T-helper 1 cell treated with Interleukin-12 subunit alpha and Interleukin-12 subunit beta and Interleukin-4 antibody, amounts not matched to agents 30 μg/mL and 1 μg/mL, for 36 hours (primary cell): Measurements from ENCODE around the gene IL4.

ENCODE experiments used
- H3K27ac Mint-ChIP-seq: one replicate; pipeline ENCODE4 v1.8.0; 2021; ENCODE audit warnings: mild to moderate bottlenecking, mixed read lengths
- H3K27me3 Mint-ChIP-seq: one replicate; pipeline ENCODE4 v1.8.0; 2021; ENCODE audit warnings: low read depth, mixed read lengths
- H3K36me3 Mint-ChIP-seq: one replicate; pipeline ENCODE4 v1.8.0; 2021; ENCODE audit warnings: low read depth, mixed read lengths
- H3K4me1 Mint-ChIP-seq: one replicate; pipeline ENCODE4 v1.8.0; 2021; ENCODE audit warnings: low read depth, mixed read lengths
- H3K4me3 Mint-ChIP-seq: one replicate; pipeline ENCODE4 v1.8.0; 2021; ENCODE audit warnings: mild to moderate bottlenecking, moderate library complexity, mixed read lengths
- H3K9me3 Mint-ChIP-seq: one replicate; pipeline ENCODE4 v1.8.0; 2021; ENCODE audit warnings: mixed read lengths

The IL4 gene

DNA sequence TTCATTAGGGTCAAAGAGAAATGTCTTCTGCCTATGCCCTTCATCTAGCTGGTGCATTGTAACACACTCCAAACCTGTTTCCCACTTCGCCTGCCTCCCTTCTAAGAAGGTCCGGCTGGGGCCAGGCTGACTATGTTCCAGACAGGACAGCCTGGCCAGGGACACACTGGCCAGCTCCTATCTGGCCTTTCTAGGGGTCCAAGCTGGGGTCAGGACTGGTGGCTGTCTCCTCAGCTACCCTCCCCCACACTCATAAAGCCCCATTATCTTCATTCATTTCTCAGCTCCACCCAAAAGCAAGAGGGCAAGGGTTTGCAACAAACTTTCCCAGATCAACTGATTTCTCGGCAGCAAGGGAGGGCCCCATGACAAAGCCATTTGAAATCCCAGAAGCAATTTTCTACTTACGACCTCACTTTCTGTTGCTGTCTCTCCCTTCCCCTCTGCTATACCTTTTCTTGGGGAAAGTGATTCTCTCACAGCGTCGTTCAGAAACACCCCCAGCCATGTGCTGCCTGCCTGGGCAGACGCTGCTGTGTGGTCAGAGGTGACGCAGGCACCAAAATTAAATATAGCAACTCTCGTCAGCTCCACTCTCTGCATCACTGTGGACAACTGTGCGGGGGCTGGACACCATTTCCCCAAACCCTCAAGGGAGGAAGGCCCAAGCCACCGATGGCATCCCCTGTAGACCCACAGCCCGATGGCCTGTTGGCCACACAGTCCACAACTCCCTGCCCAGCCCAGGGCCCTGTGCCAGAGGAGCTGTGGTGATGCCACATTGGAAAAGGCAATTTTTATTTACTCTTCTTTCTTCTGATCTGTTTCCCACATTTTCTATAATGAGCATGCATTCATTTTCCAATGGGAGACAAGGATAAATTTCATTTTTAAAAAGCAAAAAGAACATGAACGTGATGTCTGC lies 9.8 kb upstream of the IL4 start:
- peak overlapping the region; percentile 93 for H3K27ac Mint-ChIP-seq
- peaks cover 1% of the 10 kb centered on the region for H3K36me3 Mint-ChIP-seq
- peaks cover 54% of the 10 kb centered on the region for H3K4me1 Mint-ChIP-seq
- no peaks in the 10 kb centered on the region for H3K9me3 Mint-ChIP-seq
- H3K27me3 Mint-ChIP-seq = no peaks in the 10 kb centered on the region
- no peak overlapping the region for H3K4me3 Mint-ChIP-seq

DNA sequence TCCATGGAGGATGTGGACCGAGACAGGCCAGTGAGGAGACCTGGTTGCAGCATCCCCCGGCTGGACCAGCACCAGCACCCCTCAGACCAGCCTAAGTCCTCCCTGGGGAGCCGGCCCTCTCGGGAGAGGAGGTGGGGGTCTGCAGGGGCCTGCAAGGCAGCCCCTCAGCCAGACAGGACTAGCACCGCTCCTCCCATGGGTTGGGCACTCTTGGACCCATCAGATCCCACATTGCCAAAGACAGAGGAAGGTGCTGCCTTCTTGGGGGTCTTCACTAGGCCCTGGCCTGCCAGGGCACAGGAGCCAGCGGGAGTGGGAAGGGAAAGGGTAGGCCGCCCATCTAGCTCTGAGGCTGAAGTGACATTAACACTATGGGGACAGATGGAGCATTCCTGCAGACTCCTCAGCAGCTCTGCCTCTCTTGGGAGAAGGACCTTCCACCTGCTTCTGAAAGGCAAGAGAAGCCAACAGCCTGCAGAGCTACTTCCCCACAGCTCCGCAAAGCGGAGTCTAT lies 9.0 kb upstream of the IL4 start:
- Mint-ChIP-seq H3K27ac (peak overlapping the region; percentile 93), H3K27me3 (no peaks in the 10 kb centered on the region), H3K9me3 (no peaks in the 10 kb centered on the region), H3K36me3 (peaks cover 1% of the 10 kb centered on the region), H3K4me3 (no peak overlapping the region), H3K4me1 (peaks cover 52% of the 10 kb centered on the region)

DNA sequence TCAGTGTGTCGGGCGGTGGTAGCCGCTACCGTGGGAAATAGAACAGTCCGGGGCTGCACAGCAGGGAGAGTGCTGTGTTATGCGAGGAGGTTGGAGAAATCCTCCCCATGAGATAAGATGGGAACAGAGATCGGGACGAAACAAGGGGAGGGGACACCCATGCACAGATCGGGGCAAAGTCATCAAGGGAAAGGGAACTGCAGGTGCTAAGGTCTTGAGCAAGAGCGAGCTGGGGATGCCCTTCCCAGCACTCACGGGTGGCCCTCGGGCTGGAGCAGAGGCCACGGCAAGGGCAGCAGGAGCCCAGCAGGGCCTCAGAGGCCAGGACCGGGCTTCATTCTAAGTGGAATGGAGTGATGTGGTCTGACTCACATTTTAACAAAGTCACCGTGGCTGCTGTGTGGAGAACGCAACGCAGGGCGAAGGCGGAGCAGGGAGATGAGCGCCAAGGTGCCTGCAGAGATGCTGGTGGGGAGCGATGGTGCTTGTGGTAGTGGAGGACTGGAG lies 8.2 kb upstream of the IL4 start:
- Mint-ChIP-seq H3K4me1 (peaks cover 46% of the 10 kb centered on the region), H3K4me3 (no peak overlapping the region), H3K9me3 (no peaks in the 10 kb centered on the region)

DNA sequence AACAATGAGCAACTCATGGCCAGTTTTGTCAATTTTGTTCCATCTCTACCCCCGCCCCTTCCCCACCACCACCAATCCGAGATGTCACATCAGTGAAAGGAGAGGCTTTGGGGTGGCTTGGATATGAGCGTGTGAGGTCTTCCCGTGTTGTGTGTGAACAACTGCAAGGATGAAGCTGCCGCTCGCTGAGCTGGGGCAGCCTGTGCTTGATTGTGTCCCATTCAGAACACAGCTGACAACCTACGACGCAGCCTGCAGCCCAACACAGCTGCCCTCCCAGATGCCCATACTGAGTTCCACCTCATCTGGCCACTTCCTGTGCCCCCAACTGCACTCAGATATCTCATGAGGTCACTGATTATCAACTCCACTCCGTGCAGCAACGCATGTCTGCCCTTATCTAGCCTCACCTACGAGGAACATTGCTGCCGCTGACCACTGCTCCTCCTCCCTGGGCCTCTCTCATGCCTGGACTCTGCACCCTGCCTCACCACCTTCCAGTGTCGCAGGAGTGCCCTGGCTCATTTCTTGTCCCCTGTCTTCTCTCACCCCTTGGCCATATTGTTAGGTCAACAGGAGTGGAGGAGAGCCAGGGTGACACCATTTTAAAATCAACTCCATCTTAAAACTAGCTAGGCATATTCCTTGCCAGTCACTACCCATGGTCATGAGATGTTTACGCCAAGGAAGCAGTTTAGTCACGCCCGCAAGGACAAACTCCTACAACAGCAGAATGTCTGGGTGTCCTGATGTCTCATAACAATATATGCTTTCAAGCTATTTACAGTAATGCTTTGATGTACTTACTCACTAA lies 7.3 kb upstream of the IL4 start:
- Mint-ChIP-seq H3K4me1 (peaks cover 39% of the 10 kb centered on the region), H3K9me3 (peaks cover 5% of the 10 kb centered on the region), H3K36me3 (peaks cover 3% of the 10 kb centered on the region), H3K27me3 (no peaks in the 10 kb centered on the region), H3K4me3 (no peak overlapping the region), H3K27ac (no peak overlapping the region)

More for the DNA sequence above, 8.2 kb upstream of the IL4 start:
- no peaks in the 10 kb centered on the region for H3K27me3 Mint-ChIP-seq
- peaks cover 1% of the 10 kb centered on the region for H3K36me3 Mint-ChIP-seq
- peak overlapping the region; percentile 15 for H3K27ac Mint-ChIP-seq

DNA sequence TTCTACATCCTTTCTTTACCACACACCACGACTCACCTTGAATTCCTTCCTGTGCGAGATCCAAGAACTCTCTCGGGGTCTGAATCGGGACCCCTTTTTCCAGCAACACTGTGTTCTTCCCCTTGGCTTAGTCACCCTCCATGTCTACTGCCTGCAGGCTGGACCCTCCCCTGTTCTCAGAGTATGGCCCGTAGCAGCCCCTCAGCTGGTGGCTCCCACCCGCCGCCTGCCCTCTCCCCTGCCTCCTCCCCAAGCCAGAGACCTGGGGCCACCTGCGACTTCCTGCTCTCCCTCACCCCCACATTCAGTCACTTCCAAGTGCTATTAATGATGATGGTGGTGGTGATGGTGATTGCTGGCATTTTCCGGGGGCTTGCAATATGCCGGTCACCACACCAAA lies 6.5 kb upstream of the IL4 start:
- Mint-ChIP-seq H3K4me3 (no peak overlapping the region), H3K27me3 (no peaks in the 10 kb centered on the region), H3K36me3 (peaks cover 3% of the 10 kb centered on the region), H3K9me3 (peaks cover 5% of the 10 kb centered on the region), H3K4me1 (peaks cover 35% of the 10 kb centered on the region), H3K27ac (peak overlapping the region; percentile 27)

DNA sequence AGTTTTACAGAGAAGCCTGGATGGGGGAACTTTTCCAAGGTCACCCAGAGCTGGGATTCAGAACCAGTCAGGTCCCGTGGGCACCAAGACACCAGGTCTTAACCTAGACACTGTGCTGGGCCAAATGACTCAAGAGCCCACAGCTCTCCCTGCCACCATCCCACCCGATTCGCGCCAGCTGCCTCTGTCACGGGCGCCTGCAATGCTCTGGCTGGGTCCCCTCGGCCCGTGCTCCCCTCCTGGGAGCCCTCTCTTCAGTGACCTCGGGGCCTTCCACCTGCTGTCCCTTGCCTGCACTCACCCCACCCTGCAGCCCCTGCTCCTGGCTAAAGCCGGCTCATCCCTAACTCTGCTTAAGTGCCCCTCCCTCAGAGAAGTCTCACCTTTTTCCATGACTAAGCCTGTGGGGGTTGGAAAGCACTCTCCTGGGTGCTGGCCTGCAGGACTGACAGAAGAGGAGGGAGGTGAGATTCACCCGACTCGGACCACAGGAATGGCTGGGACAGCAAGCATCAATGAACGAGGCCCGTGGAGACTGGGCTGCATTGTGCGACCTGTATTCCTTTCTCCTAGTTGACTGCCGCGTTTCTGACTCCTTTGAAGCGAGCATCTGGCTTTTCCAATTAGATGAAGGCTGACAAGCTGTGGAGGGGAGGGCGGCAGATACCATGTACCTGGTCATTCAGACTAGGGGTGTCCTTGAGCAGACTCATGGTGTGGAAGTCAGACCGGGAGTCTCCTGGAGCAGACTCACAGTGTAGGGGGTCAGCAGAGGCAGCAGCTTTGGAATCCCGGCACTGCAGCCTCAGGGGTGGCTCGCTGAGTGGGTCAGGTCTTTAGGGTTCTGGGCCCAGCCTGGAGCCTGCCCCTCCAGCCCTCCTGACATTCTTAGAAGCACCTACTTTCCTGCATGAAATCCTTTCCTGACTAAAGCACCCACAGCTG lies 5.8 kb upstream of the IL4 start:
- no peak overlapping the region for H3K27ac Mint-ChIP-seq
- H3K4me1 Mint-ChIP-seq = peaks cover 30% of the 10 kb centered on the region
- peaks cover 3% of the 10 kb centered on the region for H3K36me3 Mint-ChIP-seq
- H3K27me3 Mint-ChIP-seq = no peaks in the 10 kb centered on the region
- no peak overlapping the region for H3K4me3 Mint-ChIP-seq
- peaks cover 5% of the 10 kb centered on the region for H3K9me3 Mint-ChIP-seq

DNA sequence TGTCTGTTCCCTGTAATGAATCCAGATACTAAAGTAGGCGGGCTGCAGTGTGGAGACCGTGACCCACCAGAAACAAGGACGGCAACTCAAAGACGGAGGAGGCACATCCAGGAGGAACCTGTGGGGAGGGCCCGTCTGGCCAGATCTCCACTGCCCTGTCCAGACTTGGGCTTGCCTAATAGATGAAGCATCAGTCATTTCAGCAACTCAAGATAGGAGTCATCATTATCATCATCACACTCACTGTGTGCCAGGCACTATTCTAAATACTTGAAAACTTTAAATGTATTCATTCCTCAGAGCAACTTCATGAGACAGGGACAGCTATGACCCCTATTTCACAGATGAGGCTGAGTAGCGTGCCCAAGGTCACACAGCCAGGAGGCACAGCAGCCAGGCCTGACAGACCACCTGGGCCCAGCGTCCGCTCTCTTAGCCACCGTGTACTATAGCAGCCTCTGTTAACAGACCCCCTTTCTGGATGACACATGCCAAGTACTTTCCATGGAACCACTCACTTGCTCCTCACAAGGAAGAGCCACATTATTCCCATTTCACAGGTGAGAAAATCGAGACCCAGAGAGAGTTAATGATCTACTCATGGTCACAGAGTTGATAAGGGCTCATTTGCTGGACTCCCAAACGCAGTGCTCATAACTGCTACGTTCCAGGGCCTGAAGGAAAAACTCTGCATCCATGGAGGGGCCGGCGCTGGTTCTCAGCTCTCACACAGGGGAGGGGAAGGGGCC lies 4.9 kb upstream of the IL4 start:
- Mint-ChIP-seq H3K36me3 (peaks cover 3% of the 10 kb centered on the region), H3K4me3 (no peak overlapping the region), H3K27me3 (no peaks in the 10 kb centered on the region), H3K27ac (no peak overlapping the region), H3K9me3 (peaks cover 5% of the 10 kb centered on the region), H3K4me1 (peaks cover 29% of the 10 kb centered on the region)

DNA sequence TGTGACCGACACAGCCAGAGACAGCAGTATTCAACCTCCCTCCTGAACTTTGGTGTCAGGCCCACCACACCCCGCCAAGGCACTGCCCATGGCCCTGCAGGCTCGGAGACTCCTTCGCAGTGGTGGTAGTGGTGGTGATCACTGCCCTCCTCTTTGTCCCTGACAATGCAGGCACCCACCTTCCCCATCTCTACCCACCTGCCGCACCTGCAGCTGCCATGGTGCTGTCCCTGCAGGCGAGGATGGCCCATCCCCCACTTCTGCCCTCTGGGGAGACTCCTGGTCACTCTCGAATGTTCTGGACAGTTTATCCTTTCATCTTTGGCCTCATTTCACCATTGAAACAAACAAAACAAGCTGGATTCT lies 4.4 kb upstream of the IL4 start:
- peaks cover 5% of the 10 kb centered on the region for H3K9me3 Mint-ChIP-seq
- H3K4me1 Mint-ChIP-seq = peaks cover 28% of the 10 kb centered on the region
- H3K27me3 Mint-ChIP-seq = no peaks in the 10 kb centered on the region
- H3K36me3 Mint-ChIP-seq = peaks cover 3% of the 10 kb centered on the region
- H3K4me3 Mint-ChIP-seq = no peak overlapping the region
- H3K27ac Mint-ChIP-seq = no peak overlapping the region

DNA sequence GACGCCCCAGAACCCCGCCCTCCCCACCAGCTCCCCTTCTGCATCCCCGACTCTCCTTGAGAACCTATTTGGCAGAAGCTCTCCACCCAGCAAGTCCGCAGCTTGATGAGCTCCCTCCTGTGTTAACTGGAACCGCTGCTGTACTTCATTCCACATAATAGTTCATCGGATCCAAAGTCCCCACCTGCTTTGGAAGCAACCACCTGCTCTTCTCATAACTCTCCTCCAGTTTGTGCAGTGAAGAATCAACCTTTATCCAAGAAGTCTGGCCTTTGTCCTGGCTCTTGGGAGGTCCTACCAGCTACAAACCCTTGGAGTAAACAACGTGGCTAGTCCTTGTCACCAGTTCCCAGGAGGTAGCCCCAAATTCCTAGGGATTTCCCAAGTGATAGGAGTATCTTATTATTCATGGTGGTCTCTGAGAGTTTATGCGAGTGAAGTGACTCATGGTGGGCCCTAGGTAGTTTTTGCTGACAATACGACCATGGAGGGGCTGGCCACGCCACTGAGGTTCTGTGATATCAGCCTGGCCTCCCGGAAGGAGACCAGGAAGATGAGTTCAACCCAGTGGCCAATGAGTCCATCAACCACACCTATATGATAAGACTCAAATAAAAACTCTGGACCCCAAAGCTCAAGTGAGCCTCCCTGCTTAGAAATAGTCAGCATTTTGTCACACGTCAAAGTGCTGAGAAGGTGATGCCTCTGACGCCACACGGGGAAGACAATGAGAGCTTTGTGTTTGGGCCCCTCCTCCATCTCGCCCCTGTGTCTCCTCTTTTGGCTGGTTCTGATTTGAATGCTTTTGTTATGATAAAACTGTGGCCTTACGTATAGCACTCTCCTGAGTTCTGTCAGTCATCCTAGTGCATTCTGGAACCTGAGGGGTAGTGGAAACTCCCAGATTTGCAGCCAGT lies 3.6 kb upstream of the IL4 start:
- peaks cover 33% of the 10 kb centered on the region for H3K4me1 Mint-ChIP-seq
- peaks cover 3% of the 10 kb centered on the region for H3K36me3 Mint-ChIP-seq
- no peak overlapping the region for H3K4me3 Mint-ChIP-seq
- no peak overlapping the region for H3K27ac Mint-ChIP-seq
- peaks cover 5% of the 10 kb centered on the region for H3K9me3 Mint-ChIP-seq
- no peaks in the 10 kb centered on the region for H3K27me3 Mint-ChIP-seq

DNA sequence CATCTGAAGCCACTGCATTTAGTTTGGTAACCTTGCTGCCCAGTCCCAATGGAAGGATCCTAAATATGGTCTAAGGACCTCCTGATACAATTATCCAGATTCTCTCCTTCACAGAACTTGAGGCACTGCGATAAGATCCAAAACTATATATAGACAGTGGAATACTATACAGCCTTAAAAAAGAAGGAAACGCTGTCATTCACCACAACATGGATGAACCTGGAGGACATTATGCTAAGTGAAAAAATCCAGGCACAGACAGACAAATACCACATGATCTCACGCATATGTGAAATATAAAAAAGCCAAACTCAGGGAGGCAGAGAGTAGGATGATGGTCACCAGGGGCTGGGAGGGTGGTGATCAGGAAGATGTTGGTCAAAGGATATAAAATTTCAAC lies 2.8 kb upstream of the IL4 start:
- peaks cover 3% of the 10 kb centered on the region for H3K36me3 Mint-ChIP-seq
- peaks cover 5% of the 10 kb centered on the region for H3K9me3 Mint-ChIP-seq
- H3K27ac Mint-ChIP-seq = no peak overlapping the region
- H3K4me3 Mint-ChIP-seq = no peak overlapping the region
- H3K4me1 Mint-ChIP-seq = peaks cover 35% of the 10 kb centered on the region
- H3K27me3 Mint-ChIP-seq = no peaks in the 10 kb centered on the region

DNA sequence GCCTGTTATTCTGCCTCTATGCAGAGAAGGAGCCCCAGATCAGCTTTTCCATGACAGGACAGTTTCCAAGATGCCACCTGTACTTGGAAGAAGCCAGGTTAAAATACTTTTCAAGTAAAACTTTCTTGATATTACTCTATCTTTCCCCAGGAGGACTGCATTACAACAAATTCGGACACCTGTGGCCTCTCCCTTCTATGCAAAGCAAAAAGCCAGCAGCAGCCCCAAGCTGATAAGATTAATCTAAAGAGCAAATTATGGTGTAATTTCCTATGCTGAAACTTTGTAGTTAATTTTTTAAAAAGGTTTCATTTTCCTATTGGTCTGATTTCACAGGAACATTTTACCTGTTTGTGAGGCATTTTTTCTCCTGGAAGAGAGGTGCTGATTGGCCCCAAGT lies 301 bp upstream of the IL4 start:
- H3K27me3 Mint-ChIP-seq = no peaks in the 10 kb centered on the region
- peaks cover 4% of the 10 kb centered on the region for H3K36me3 Mint-ChIP-seq
- no peak overlapping the region for H3K4me3 Mint-ChIP-seq
- H3K27ac Mint-ChIP-seq = peak overlapping the region; percentile 88
- peaks cover 5% of the 10 kb centered on the region for H3K9me3 Mint-ChIP-seq
- H3K4me1 Mint-ChIP-seq = peaks cover 36% of the 10 kb centered on the region

DNA sequence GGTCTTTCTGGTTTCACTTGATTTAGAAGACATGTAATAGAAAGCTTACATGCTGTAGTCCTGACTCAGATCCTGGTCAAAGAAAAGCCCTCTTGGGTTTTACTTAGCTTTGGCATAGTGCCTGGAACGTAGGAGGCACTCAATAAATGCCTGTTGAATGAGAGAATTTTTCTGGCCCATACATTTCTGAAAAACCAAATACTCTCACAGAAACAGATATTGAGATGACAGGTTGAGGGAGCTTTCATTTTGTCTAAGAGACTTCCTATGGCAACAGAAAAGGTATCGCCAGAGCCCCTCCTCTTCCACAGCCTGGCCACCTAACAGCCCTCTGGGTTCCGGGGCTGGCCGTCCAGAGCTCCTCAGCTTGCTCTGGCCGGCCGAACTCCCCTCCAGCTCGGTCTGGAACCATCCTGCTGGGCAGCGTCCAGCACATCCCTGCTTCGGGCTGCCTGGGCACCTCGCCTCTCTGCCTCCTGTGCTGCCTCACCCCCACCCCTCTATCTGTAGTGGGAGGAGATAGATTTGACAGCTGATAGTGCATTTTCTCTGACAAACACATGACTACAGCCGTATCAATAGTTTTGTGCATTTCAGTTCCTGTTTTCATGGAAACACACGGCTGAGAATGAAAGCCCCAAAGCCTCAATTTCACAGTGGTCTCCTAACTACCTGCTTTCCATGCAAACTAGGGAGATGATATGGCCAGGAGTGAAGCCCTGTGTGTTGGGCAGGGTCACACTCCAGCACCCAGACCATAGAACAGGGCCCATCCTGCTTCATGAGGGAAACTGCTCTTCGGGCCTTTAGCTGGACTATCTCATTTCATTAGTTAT lies 1.1 kb downstream of the IL4 start:
- peaks cover 5% of the 10 kb centered on the region for H3K9me3 Mint-ChIP-seq
- H3K36me3 Mint-ChIP-seq = peaks cover 4% of the 10 kb centered on the region
- H3K4me3 Mint-ChIP-seq = peak overlapping the region; percentile 46
- H3K27me3 Mint-ChIP-seq = no peaks in the 10 kb centered on the region
- H3K27ac Mint-ChIP-seq = peak overlapping the region; percentile 88
- peaks cover 36% of the 10 kb centered on the region for H3K4me1 Mint-ChIP-seq
